HG02870 (cell line): ENCODE measurements around the gene NKX1-1.
"Not testable (repeated sequence)": the region's sequence is repeated elsewhere in the genome, so short reads cannot be mapped to it uniquely, and the experiment has no call there.

ENCODE experiments used
- ATAC-seq: cut with Tn5 transposase; IDR thresholded peaks from one replicate; pipeline ENCODE4 v1.9.1; 2021; ENCODE audit warnings: mild to moderate bottlenecking, moderate library complexity; ENCODE audit not compliant: unreplicated experiment

The NKX1-1 gene

GRCh38 chr4:1375051-1375721 is 31.1 kb downstream of the NKX1-1 start:
- no peak for ATAC-seq

GRCh38 chr4:1374706-1375045 is 31.6 kb downstream of the NKX1-1 start:
- no peak for ATAC-seq

GRCh38 chr4:1373892-1374705 is 32.1 kb downstream of the NKX1-1 start:
- ATAC-seq, result no peak

- not testable (repeated sequence) for ATAC-seq
These were observed 33.7 kb downstream of the NKX1-1 start for GRCh38 chr4:1372576-1372975.

GRCh38 chr4:1371176-1372165 is 34.8 kb downstream of the NKX1-1 start:
- ATAC-seq, result no peak

- no peak for ATAC-seq
These were observed 35.7 kb downstream of the NKX1-1 start for GRCh38 chr4:1370321-1371124.

GRCh38 chr4:1369479-1370079 is 36.7 kb downstream of the NKX1-1 start:
- ATAC-seq, result no peak

DNA sequence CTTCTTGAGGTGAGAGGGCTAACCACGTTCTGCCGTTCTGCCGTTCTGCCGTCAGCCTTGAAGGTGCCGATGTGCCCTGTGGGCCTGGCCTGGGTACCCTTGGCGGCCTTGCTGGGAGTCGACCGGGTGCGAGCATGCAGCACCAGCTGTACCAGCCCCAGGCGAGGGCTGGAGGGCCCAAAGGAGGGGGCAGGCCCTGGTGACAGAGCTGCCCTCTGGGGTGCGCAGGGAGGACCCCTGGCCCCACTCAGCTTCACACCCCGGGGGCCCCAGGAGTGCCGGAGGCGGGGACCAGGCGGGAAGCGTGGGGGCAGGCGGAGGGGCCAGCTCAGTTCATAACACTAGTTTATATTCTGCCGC is 37.2 kb downstream of the NKX1-1 start:
- no peak for ATAC-seq

- no peak for ATAC-seq
These were observed 37.7 kb downstream of the NKX1-1 start for GRCh38 chr4:1368421-1369090.

DNA sequence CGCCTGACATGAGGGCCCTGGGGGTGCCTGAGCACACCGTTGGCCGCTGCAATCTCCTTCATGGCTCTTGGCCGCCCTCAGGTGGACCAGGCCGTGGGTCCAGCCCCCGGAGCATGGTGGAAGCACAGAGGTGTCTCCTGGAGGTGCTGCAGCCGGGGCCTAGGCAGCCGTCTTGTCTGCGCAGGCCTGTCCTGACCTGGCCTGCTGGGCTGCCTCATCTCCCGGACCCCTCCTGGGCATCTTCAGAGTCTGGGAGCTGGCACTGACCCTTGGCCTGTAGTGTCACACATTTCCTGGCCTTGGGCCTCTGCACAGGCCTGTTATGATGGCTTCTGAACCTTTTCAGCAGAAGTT is 38.3 kb downstream of the NKX1-1 start:
- ATAC-seq, result no peak

GRCh38 chr4:1367230-1367935 is 38.9 kb downstream of the NKX1-1 start:
- ATAC-seq, result no peak

DNA sequence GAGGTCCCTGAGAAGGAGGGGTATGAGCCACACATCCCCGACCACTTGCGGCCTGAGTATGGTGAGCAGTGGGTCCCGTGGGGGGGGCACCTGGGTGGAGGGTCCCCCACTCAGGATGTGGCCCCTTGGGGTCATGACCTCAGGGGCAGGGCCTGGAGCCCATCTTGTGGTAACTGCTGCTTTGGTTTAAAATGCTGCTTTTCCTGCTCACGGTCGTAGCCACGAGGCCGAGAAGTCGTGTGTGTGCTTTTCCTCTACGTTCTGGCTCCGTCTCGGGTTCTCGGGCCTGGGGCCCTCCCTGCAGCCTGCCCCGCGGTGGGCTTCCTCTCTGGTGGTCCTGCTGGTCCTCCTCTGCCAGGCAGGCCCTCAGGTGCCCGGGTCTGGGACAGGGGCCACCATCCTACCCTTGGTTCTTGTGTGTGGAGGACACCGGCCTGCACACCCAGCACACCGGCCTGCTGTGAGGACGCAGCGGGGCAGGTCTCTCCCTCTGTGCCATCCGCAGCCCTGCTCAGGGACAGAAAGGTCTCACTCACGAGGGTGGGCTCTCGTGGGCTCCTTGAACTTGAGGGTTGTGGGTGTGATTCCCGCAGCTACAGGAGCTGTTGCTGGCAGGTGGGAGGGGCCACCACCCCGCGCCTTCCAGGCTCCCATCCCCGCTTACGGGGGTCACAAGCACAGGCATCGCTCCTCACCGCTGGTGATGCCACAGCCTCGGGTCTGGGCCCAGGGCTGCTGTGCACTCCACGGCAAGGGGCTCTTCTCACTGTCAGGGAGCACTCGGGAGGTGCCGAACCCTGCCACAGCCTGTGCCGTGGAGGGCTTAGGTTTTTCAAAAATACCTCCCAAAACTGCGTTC is 39.6 kb downstream of the NKX1-1 start:
- no peak for ATAC-seq

- no peak for ATAC-seq
These were observed 40.7 kb downstream of the NKX1-1 start for GRCh38 chr4:1365271-1366178.

GRCh38 chr4:1364748-1365147 is 41.5 kb downstream of the NKX1-1 start:
- no peak for ATAC-seq

GRCh38 chr4:1364217-1364616 is 42.0 kb downstream of the NKX1-1 start:
- no peak for ATAC-seq

DNA sequence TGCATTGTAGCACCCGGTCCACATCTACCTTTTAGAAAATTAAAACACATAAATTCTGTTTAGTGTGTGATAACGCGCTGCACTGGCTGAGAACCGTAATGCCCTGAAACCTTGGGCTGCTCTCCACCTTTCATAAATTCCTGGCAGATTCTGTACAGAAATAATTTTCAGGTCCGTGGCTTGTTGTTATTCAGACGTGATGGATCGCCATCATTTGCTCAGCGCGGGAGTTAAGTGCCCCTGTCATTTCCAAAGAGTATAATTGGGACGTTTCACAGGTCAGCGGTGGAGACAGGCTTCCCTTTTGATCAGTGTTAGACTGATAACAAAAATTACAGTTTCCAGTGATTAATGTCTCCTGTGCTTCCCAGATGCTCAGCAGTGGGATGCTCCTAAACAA is 42.7 kb downstream of the NKX1-1 start:
- no peak for ATAC-seq

DNA sequence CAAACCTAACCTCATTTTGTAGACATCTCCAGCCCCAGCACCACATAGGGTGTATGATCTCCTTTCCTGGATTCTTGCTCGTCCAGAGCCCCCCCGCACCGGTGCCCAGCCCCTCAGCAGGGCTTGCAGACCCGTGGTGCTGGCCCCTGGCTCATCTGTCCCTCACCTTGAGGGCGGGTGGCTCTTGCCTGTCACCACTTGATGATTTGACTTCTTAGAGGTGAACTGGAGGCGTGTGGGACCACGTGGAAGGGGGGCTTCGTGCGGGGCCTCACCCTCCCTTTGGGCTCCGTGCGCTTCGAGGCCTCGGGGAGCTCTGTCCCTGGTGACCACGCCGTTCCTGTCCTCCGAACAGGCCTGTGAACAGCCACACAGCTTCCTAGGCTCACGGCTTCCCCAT is 43.7 kb downstream of the NKX1-1 start:
- no peak for ATAC-seq
